ENCODE results near the gene AIG1. TPM values are rescaled to one million over a fixed set of nuclear protein-coding genes. Genes with fewer than 3 reads are reported as not detected.

The AIG1 gene
- total and polyA plus RNA-seq, 2 of the 13 experiments (the other 11 are each of a cell fraction or from before 2014, with no cell fraction given): 115 to 197 TPM

- no peak for TF ChIP-seq NCOA2 (CRISPR knock-in tag; IDR thresholded peaks at IDR 0.05)
- no peak for TF ChIP-seq ZSCAN12 (CRISPR knock-in tag; IDR thresholded peaks at IDR 0.05)
- TF ChIP-seq LBX2 (CRISPR knock-in tag; IDR thresholded peaks at IDR 0.05; ENCODE audit: borderline replicate concordance): no peak
- peak; percentile 25 for TF ChIP-seq XRCC5 (optimal IDR thresholded peaks at IDR 0.05; ENCODE audit: low read length)
- TF ChIP-seq RAD21 (CRISPR knock-in tag; IDR thresholded peaks at IDR 0.05): peak; percentile 86
- no peak for TF ChIP-seq ZNF674 (CRISPR knock-in tag; IDR thresholded peaks at IDR 0.05; ENCODE audit: low read depth)
- TF ChIP-seq FOSL2 (CRISPR knock-in tag; IDR thresholded peaks at IDR 0.05): 0 out of 2 replicates have a peak, but pooled peaks have one; percentile 24
- no peak for TF ChIP-seq RBAK (CRISPR knock-in tag; IDR thresholded peaks at IDR 0.05)
- peak; percentile 47; the same call in 1 of the 2 replicates for TF ChIP-seq ZNF274 (CRISPR knock-in tag; IDR thresholded peaks at IDR 0.05)
- TF ChIP-seq, protein P1, sequence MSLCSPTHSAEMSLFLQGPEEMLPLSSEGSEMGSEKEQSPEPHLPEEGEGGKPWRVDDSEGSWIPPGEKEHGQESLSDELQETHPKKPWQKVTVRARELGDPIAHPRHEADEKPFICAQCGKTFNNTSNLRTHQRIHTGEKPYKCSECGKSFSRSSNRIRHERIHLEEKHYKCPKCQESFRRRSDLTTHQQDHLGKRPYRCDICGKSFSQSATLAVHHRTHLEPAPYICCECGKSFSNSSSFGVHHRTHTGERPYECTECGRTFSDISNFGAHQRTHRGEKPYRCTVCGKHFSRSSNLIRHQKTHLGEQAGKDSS (CRISPR knock-in tag; IDR thresholded peaks at IDR 0.05; ENCODE audit: borderline replicate concordance, low read depth): no peak
- TF ChIP-seq, protein P2, sequence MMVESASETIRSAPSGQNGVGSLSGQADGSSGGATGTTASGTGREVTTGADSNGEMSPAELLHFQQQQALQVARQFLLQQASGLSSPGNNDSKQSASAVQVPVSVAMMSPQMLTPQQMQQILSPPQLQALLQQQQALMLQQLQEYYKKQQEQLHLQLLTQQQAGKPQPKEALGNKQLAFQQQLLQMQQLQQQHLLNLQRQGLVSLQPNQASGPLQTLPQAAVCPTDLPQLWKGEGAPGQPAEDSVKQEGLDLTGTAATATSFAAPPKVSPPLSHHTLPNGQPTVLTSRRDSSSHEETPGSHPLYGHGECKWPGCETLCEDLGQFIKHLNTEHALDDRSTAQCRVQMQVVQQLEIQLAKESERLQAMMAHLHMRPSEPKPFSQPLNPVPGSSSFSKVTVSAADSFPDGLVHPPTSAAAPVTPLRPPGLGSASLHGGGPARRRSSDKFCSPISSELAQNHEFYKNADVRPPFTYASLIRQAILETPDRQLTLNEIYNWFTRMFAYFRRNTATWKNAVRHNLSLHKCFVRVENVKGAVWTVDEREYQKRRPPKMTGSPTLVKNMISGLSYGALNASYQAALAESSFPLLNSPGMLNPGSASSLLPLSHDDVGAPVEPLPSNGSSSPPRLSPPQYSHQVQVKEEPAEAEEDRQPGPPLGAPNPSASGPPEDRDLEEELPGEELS (CRISPR knock-in tag; IDR thresholded peaks at IDR 0.05): no peak
- 0 out of 2 replicates have a peak, but pooled peaks have one; percentile 34 for TF ChIP-seq ZNF335 (CRISPR knock-in tag; IDR thresholded peaks at IDR 0.05)
- TF ChIP-seq AGO2 (optimal IDR thresholded peaks at IDR 0.05; ENCODE audit: low read depth, low read length): no peak
- no peak for TF ChIP-seq ELF3 (CRISPR knock-in tag; IDR thresholded peaks at IDR 0.05)
- 0 out of 2 replicates have a peak, but pooled peaks have one; percentile 36 for TF ChIP-seq SIN3B (IDR thresholded peaks at IDR 0.05; ENCODE audit: low read length)
- TF ChIP-seq ZNF713 (CRISPR knock-in tag; IDR thresholded peaks at IDR 0.05): no peak
- TF ChIP-seq PREB (CRISPR knock-in tag; IDR thresholded peaks at IDR 0.05): no peak
- TF ChIP-seq REPIN1 (CRISPR knock-in tag; IDR thresholded peaks at IDR 0.05; ENCODE audit: borderline replicate concordance, low read depth): no peak
Measured at GRCh38 chr6:143232849-143233248, 172.2 kb downstream of the AIG1 start (continued).

All from HepG2 (cell line).